ENCODE measurements around the gene CANX.

Gene CANX

GRCh38 chr5:179749857-179750508, 51.2 kb downstream of the CANX start:
- DNase-seq (ENCODE audit: low read depth) = no peak

GRCh38 chr5:179753971-179754370, 55.2 kb downstream of the CANX start:
- no peak for DNase-seq (ENCODE audit: low read depth)

- no peak for DNase-seq (ENCODE audit: low read depth)
These were observed 56.3 kb downstream of the CANX start for GRCh38 chr5:179755022-179755421.

GRCh38 chr5:179758955-179759354, 60.2 kb downstream of the CANX start:
- no peak for DNase-seq (ENCODE audit: low read depth)

- no peak for DNase-seq (ENCODE audit: low read depth)
These were observed 61.1 kb downstream of the CANX start for GRCh38 chr5:179759581-179760551.

GRCh38 chr5:179762079-179762780, 63.5 kb downstream of the CANX start:
- DNase-seq (ENCODE audit: low read depth) = no peak

GRCh38 chr5:179762781-179763176, 64.0 kb downstream of the CANX start:
- DNase-seq (ENCODE audit: low read depth) = no peak

GRCh38 chr5:179763215-179763945, 64.6 kb downstream of the CANX start:
- DNase-seq (ENCODE audit: low read depth) = peak; percentile 39

- no peak for DNase-seq (ENCODE audit: low read depth)
These were observed 65.3 kb downstream of the CANX start for GRCh38 chr5:179764056-179764455.

GRCh38 chr5:179765400-179765799, 66.6 kb downstream of the CANX start:
- DNase-seq (ENCODE audit: low read depth) = no peak

- DNase-seq (ENCODE audit: low read depth) = no peak
These were observed 67.4 kb downstream of the CANX start for GRCh38 chr5:179766021-179766725.

- no peak for DNase-seq (ENCODE audit: low read depth)
These were observed 68.1 kb downstream of the CANX start for GRCh38 chr5:179766726-179767455.

- no peak for DNase-seq (ENCODE audit: low read depth)
These were observed 68.8 kb downstream of the CANX start for GRCh38 chr5:179767496-179768100.

- DNase-seq (ENCODE audit: low read depth) = no peak
These were observed 69.7 kb downstream of the CANX start for GRCh38 chr5:179768326-179769085.

- no peak for DNase-seq (ENCODE audit: low read depth)
These were observed 70.5 kb downstream of the CANX start for GRCh38 chr5:179769271-179769670.

GRCh38 chr5:179769796-179770195, 71.0 kb downstream of the CANX start:
- DNase-seq (ENCODE audit: low read depth) = no peak

- no peak for DNase-seq (ENCODE audit: low read depth)
These were observed 72.6 kb downstream of the CANX start for GRCh38 chr5:179771311-179771895.

GRCh38 chr5:179772351-179772750, 73.6 kb downstream of the CANX start:
- DNase-seq (ENCODE audit: low read depth) = no peak

GRCh38 chr5:179773686-179774040, 74.9 kb downstream of the CANX start:
- no peak for DNase-seq (ENCODE audit: low read depth)
